ENCODE measurements around the gene PRDM16.

- TF ChIP-seq MYC (IDR thresholded peaks at IDR 0.05; ENCODE audit: borderline replicate concordance, low read length) (no peak), KDM1A (IDR thresholded peaks at IDR 0.05; ENCODE audit: low read depth) (no peak), CBX2 (IDR thresholded peaks at IDR 0.05; ENCODE audit: borderline replicate concordance, low read depth) (no peak), SMC3 (IDR thresholded peaks at IDR 0.05) (no peak), CTCF (IDR thresholded peaks at IDR 0.05) (no peak)
Measured at GRCh38 chr1:3285106-3285740, 216.2 kb downstream of the PRDM16 start.

Measured in A549 (cell line).